ENCODE measurements around the gene WDFY1.
"Not testable (repeated sequence)": the region's sequence is repeated elsewhere in the genome, so short reads cannot be mapped to it uniquely, and the experiment has no call there.

The WDFY1 gene

GRCh38 chr2:223896833-223897311 is 48.3 kb downstream of the WDFY1 start:
- no peak for DNase-seq (ENCODE audit: low read depth)

- no peak for DNase-seq (ENCODE audit: low read depth)
Observed at GRCh38 chr2:223894968-223895367, 50.2 kb downstream of the WDFY1 start.

- no peak for DNase-seq (ENCODE audit: low read depth)
Observed at GRCh38 chr2:223894009-223894408, 51.1 kb downstream of the WDFY1 start.

- DNase-seq (ENCODE audit: low read depth) = no peak
Observed at GRCh38 chr2:223890721-223891120, 54.4 kb downstream of the WDFY1 start.

- no peak for DNase-seq (ENCODE audit: low read depth)
Observed at GRCh38 chr2:223889229-223889628, 55.9 kb downstream of the WDFY1 start.

GRCh38 chr2:223888251-223888650 is 56.9 kb downstream of the WDFY1 start:
- no peak for DNase-seq (ENCODE audit: low read depth)

- no peak for DNase-seq (ENCODE audit: low read depth)
Observed at GRCh38 chr2:223887127-223887526, 58.0 kb downstream of the WDFY1 start.

GRCh38 chr2:223886726-223887125 is 58.4 kb downstream of the WDFY1 start:
- DNase-seq (ENCODE audit: low read depth) = no peak

- peak; percentile 8 for DNase-seq (ENCODE audit: low read depth)
Observed at GRCh38 chr2:223884399-223884798, 60.7 kb downstream of the WDFY1 start.

GRCh38 chr2:223882715-223883114 is 62.4 kb downstream of the WDFY1 start:
- DNase-seq (ENCODE audit: low read depth) = no peak

GRCh38 chr2:223880796-223881195 is 64.3 kb downstream of the WDFY1 start:
- no peak for DNase-seq (ENCODE audit: low read depth)

- DNase-seq (ENCODE audit: low read depth) = no peak
Observed at GRCh38 chr2:223877721-223878410, 67.3 kb downstream of the WDFY1 start.

GRCh38 chr2:223873672-223874071 is 71.5 kb downstream of the WDFY1 start:
- DNase-seq (ENCODE audit: low read depth) = no peak

- DNase-seq (ENCODE audit: low read depth) = not testable (repeated sequence)
Observed at GRCh38 chr2:223872772-223873171, 72.4 kb downstream of the WDFY1 start.

- not testable (repeated sequence) for DNase-seq (ENCODE audit: low read depth)
Observed at GRCh38 chr2:223871661-223872060, 73.5 kb downstream of the WDFY1 start.

GRCh38 chr2:223870840-223871611 is 74.1 kb downstream of the WDFY1 start:
- DNase-seq (ENCODE audit: low read depth) = peak; percentile 31

- no peak for DNase-seq (ENCODE audit: low read depth)
Observed at GRCh38 chr2:223868005-223868404, 77.1 kb downstream of the WDFY1 start.

- no peak for DNase-seq (ENCODE audit: low read depth)
Observed at GRCh38 chr2:223865907-223866508, 79.1 kb downstream of the WDFY1 start.

- DNase-seq (ENCODE audit: low read depth) = no peak
Observed at GRCh38 chr2:223865124-223865523, 80.0 kb downstream of the WDFY1 start.

- no peak for DNase-seq (ENCODE audit: low read depth)
Observed at GRCh38 chr2:223863491-223863890, 81.6 kb downstream of the WDFY1 start.

- DNase-seq (ENCODE audit: low read depth) = peak; percentile 28
Observed at GRCh38 chr2:223860809-223861738, 84.1 kb downstream of the WDFY1 start.

GRCh38 chr2:223859070-223859469 is 86.1 kb downstream of the WDFY1 start:
- DNase-seq (ENCODE audit: low read depth) = no peak
